ENCODE results near the gene NMRK2.

NMRK2 gene

DNA sequence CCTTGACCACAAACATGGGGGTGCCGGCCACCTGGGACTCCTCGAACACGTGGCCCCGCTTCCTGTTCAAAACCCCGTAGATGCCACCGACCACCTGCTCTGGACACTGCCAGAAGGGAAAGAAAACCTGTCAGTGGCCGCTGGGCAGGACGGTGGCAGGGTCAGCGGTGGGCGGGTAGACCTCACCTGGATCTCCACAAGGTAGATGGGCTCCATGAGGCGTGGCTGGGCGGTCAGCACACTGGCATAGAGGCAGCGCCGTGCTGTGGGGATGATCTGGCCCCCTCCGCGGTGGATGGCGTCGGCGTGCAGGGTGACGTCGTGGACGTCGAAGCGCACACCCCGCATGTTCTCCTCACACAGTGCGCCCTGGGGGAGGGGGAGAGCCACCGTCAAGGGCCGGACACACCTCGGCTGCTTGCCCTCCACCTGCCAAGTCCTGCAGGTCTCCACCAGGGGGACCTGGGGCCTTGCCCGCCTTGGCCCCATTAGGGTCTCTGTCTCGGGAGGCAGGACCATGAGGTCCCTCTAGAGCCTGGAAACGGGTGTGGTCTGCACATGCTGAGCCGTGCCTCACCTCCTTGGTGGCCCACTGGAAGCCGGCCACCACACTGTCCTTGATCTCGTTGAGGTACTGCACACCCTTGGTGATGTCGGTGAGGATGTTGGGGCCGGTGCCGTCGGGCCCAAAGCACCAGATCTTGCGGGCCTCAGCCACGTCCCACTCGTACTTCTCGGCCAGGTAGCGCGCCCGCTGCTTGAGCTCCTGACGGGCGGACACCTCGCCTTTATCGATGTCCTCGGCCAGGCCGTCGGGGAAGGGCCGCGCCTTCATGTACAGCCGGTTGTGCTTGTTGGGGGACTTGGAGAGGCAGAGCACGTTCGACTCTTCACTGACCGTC, 44.6 kb downstream of the NMRK2 start:
- DNase-seq (ENCODE audit: insufficient read length, low spot score) = no peak
- FAIRE-seq = no peak
- TF ChIP-seq, protein P1, sequence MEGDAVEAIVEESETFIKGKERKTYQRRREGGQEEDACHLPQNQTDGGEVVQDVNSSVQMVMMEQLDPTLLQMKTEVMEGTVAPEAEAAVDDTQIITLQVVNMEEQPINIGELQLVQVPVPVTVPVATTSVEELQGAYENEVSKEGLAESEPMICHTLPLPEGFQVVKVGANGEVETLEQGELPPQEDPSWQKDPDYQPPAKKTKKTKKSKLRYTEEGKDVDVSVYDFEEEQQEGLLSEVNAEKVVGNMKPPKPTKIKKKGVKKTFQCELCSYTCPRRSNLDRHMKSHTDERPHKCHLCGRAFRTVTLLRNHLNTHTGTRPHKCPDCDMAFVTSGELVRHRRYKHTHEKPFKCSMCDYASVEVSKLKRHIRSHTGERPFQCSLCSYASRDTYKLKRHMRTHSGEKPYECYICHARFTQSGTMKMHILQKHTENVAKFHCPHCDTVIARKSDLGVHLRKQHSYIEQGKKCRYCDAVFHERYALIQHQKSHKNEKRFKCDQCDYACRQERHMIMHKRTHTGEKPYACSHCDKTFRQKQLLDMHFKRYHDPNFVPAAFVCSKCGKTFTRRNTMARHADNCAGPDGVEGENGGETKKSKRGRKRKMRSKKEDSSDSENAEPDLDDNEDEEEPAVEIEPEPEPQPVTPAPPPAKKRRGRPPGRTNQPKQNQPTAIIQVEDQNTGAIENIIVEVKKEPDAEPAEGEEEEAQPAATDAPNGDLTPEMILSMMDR (IDR thresholded peaks at IDR 0.05; ENCODE audit: insufficient read depth, missing control alignments) = no peak

DNA sequence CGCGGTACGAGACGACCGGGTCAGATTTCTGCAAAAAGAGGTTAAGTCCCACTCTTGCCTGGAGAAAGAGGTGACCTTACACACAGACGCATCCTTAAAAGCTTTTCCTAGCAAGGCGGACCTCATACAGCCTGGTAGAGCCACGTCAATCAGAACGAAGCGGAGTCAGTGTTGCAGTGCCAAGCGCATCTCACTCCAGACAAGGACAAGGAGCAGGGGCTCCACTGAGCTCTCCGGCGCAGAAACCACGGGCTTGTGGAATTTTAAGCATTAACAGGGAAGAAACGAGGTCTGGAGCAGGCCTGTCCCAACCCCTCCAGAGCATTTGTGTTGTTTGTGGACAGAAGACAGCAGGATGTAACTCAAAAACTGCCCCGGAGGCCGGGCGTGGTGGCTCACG, 45.3 kb downstream of the NMRK2 start:
- TF ChIP-seq, protein P1 (IDR thresholded peaks at IDR 0.05; ENCODE audit: insufficient read depth, missing control alignments) = no peak
- DNase-seq (ENCODE audit: insufficient read length, low spot score) = no peak
- FAIRE-seq = no peak

DNA sequence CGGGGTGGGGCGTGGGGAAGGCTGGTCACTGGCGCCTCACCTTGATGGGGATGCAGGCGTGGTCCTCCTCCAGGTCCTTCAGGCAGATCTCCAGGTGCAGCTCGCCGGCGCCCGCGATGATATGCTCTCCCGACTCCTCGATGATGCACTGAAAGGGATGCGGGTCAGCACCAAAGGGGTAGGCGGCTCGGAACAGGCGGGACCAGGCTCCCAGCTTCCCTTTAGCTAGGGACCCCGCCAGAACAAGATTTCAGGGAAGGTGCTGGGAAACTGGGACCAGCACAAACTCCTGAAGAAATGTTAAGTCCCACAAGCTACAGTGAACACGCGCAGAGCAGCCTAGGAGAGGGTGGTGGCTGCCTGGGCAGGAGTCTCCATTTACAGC, 46.4 kb downstream of the NMRK2 start:
- TF ChIP-seq, protein P1 (IDR thresholded peaks at IDR 0.05; ENCODE audit: insufficient read depth, missing control alignments) = no peak
- DNase-seq (ENCODE audit: insufficient read length, low spot score) = peak; percentile 10
- no peak for FAIRE-seq

DNA sequence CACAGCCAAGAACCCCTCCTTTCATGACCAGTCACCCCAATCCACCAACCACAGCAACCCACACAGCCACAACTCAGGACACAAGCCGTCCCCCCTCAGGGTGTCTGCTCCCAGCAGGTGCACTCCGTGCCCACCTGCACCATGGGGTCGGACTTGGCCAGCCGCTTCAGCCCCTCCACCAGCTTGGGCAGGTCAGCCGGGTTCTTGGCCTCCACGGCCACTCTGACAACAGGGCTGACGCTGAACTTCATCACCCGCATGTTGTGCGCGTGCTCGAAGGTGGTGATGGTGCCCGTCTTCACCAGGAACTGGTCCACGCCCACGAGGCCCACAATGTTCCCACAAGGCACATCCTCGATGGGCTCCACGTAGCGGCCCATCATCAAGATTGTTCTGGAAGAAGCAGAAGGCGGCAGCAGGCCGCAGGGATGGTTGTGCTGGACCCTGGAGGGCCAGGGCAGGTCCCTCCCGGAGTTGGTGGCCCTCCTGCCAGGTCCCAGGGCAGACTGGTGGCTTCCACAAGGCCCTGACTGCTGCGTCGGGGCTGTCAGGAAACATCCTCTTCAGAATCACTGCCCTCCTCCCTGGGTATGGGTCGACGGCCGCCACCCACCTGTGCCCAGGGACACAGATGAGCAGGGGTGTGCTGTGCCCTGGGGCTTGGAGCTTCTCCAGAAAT, 46.9 kb downstream of the NMRK2 start:
- FAIRE-seq = no peak
- DNase-seq (ENCODE audit: insufficient read length, low spot score) = peak; percentile 17
- TF ChIP-seq, protein P1 (IDR thresholded peaks at IDR 0.05; ENCODE audit: insufficient read depth, missing control alignments) = no peak

GRCh38 chr19:3980353-3981251, 47.7 kb downstream of the NMRK2 start:
- TF ChIP-seq, protein P1 (IDR thresholded peaks at IDR 0.05; ENCODE audit: insufficient read depth, missing control alignments) = no peak
- FAIRE-seq = no peak

GRCh38 chr19:3981373-3981735, 48.5 kb downstream of the NMRK2 start:
- no peak for FAIRE-seq

More at GRCh38 chr19:3980353-3981251, 47.7 kb downstream of the NMRK2 start:
- DNase-seq (ENCODE audit: insufficient read length, low spot score) = peak; percentile 23

More at GRCh38 chr19:3981373-3981735, 48.5 kb downstream of the NMRK2 start:
- TF ChIP-seq, protein P1 (IDR thresholded peaks at IDR 0.05; ENCODE audit: insufficient read depth, missing control alignments) = no peak
- no peak for DNase-seq (ENCODE audit: insufficient read length, low spot score)
